ENCODE results near the gene HPX. TPM values are rescaled to one million over a fixed set of nuclear protein-coding genes. Genes with fewer than 3 reads are reported as not detected.

The HPX gene
- total RNA-seq, 1 donor from 2014 or later, result 1.7 TPM

DNA sequence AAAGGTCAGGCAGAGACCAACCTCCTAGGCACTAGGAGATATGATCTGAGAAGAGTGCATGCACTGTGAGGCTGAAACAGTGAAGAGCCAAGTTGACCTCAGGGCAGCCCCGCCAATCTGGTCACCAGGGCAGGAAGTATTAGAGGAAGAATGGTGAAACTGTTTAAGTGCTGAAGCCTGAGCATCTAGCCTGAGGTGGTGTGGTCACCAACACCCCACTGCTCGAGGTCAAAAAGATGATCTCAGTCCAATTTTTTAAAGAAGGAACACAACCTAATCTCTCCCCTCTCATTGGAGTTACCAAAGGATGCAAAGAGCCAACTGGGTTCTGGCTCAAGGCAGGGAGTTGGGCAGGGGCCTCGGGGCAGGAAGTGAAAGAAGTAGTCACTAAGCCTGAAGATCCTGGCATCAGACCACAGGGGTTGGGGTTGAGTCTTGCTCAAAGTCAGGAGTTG, 25.9 kb downstream of the HPX start:
- Mint-ChIP-seq H3K36me3 (ENCODE audit: low read depth, unreplicated experiment) (peaks cover 4% of the 10 kb centered on the region), H3K4me1 (ENCODE audit: low read depth, unreplicated experiment) (peaks cover 4% of the 10 kb centered on the region), H3K4me3 (ENCODE audit: unreplicated experiment) (no peak overlapping the region), H3K27me3 (ENCODE audit: low read depth, unreplicated experiment) (no peaks in the 10 kb centered on the region), H3K9me3 (ENCODE audit: unreplicated experiment) (no peaks in the 10 kb centered on the region), H3K27ac (ENCODE audit: unreplicated experiment) (no peak overlapping the region)
- DNase-seq (ENCODE audit: low read depth), result no peak
- Histone ChIP-seq H3K79me2 (ENCODE audit: insufficient read depth, low read length) (peaks cover 27% of the 10 kb centered on the region), H3K9me3 (ENCODE audit: insufficient read depth, low read depth, low read length) (no peaks in the 10 kb centered on the region), H3K27ac (ENCODE audit: low read depth, low read length) (no peak overlapping the region), H3K4me2 (ENCODE audit: low read length) (no peak overlapping the region), H2AFZ (ENCODE audit: low read depth, low read length) (no peak overlapping the region), H3K27me3 (ENCODE audit: insufficient read depth, low read length) (no peaks in the 10 kb centered on the region), H3K4me3 (ENCODE audit: insufficient read depth, low read depth, low read length) (no peak overlapping the region), H3K4me1 (ENCODE audit: insufficient read depth, low read length) (peaks cover 7% of the 10 kb centered on the region), H3K9ac (ENCODE audit: low read length) (no peak overlapping the region), H4K20me1 (ENCODE audit: insufficient read depth, low read length) (peaks cover 49% of the 10 kb centered on the region), H3K36me3 (ENCODE audit: insufficient read depth, low read length) (no peaks in the 10 kb centered on the region)
- TF ChIP-seq, protein P1, sequence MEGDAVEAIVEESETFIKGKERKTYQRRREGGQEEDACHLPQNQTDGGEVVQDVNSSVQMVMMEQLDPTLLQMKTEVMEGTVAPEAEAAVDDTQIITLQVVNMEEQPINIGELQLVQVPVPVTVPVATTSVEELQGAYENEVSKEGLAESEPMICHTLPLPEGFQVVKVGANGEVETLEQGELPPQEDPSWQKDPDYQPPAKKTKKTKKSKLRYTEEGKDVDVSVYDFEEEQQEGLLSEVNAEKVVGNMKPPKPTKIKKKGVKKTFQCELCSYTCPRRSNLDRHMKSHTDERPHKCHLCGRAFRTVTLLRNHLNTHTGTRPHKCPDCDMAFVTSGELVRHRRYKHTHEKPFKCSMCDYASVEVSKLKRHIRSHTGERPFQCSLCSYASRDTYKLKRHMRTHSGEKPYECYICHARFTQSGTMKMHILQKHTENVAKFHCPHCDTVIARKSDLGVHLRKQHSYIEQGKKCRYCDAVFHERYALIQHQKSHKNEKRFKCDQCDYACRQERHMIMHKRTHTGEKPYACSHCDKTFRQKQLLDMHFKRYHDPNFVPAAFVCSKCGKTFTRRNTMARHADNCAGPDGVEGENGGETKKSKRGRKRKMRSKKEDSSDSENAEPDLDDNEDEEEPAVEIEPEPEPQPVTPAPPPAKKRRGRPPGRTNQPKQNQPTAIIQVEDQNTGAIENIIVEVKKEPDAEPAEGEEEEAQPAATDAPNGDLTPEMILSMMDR (IDR thresholded peaks at IDR 0.05; ENCODE audit: insufficient read depth, low read depth, low read length), result no peak
- FAIRE-seq, result no peak

DNA sequence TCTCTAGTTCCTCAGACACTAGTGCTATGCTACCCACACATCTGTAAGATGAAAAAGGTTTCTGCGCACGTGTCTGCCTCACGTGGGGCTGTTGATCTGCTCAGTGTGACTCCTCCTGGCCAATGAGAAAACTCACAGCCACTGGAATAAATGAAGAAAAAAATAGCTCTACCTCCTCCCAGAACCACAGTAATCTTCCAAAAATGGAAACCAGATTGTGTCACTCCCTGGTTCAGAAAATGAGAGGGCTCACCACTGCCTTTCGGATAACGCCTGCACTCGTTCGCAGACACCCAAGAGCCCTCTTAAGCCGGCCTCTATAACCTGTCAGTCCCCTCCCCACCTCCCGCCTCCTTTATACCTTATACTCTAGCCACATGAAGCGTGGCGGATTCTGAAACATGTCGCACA, 27.0 kb downstream of the HPX start:
- H3K4me3 ChIP-seq (ENCODE audit: insufficient read depth, low read depth, low read length), result no peak overlapping the region

DNA sequence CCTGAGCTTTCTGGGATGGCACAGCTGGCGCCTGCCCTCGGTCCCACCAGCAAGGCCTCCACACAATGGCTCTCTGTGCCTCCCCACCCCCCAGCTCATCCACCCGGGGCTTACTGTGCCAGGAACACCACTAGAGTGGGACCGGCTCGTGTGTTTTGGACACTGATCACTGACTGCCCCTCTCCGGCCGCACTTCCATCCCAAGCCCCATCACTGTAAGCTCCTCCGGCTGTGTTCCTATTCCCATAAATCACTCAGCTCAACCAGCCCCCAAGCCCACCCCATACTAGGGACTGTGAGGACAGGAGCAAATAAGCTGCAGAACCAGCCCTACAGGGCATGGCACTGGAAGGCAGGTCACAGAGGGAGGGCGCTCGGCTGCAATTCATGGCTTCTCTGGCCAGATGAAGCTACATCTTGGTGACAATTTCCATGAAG, 29.2 kb downstream of the HPX start:
- H3K4me1 Mint-ChIP-seq (ENCODE audit: low read depth, unreplicated experiment), result peaks cover 9% of the 10 kb centered on the region
- Histone ChIP-seq H3K36me3 (ENCODE audit: insufficient read depth, low read length) (no peaks in the 10 kb centered on the region), H3K4me1 (ENCODE audit: insufficient read depth, low read length) (no peaks in the 10 kb centered on the region), H3K9me3 (ENCODE audit: insufficient read depth, low read depth, low read length) (no peaks in the 10 kb centered on the region), H3K27me3 (ENCODE audit: insufficient read depth, low read length) (no peaks in the 10 kb centered on the region), H3K4me3 (ENCODE audit: insufficient read depth, low read depth, low read length) (no peak overlapping the region), H3K9ac (ENCODE audit: low read length) (no peak overlapping the region), H3K27ac (ENCODE audit: low read depth, low read length) (no peak overlapping the region), H3K79me2 (ENCODE audit: insufficient read depth, low read length) (peaks cover 23% of the 10 kb centered on the region), H3K4me2 (ENCODE audit: low read length) (no peak overlapping the region), H4K20me1 (ENCODE audit: insufficient read depth, low read length) (peaks cover 43% of the 10 kb centered on the region), H2AFZ (ENCODE audit: low read depth, low read length) (no peak overlapping the region)
- no peak overlapping the region for H3K4me3 Mint-ChIP-seq (ENCODE audit: unreplicated experiment)
- TF ChIP-seq, protein P1 (IDR thresholded peaks at IDR 0.05; ENCODE audit: insufficient read depth, low read depth, low read length), result no peak
- no peak for TF ChIP-seq EZH2 (IDR thresholded peaks at IDR 0.05; ENCODE audit: insufficient read depth, low read length)
- no peaks in the 10 kb centered on the region for H3K9me3 Mint-ChIP-seq (ENCODE audit: unreplicated experiment)
- no peaks in the 10 kb centered on the region for H3K27me3 Mint-ChIP-seq (ENCODE audit: low read depth, unreplicated experiment)
- H3K36me3 Mint-ChIP-seq (ENCODE audit: low read depth, unreplicated experiment), result peaks cover 6% of the 10 kb centered on the region
- DNase-seq (ENCODE audit: low read depth) (no peak), FAIRE-seq (no peak)
- no peak overlapping the region for H3K27ac Mint-ChIP-seq (ENCODE audit: unreplicated experiment)

More for the DNA sequence above, 27.0 kb downstream of the HPX start:
- peaks cover 4% of the 10 kb centered on the region for H3K4me1 Mint-ChIP-seq (ENCODE audit: low read depth, unreplicated experiment)
- Histone ChIP-seq H3K36me3 (ENCODE audit: insufficient read depth, low read length) (no peaks in the 10 kb centered on the region), H3K9me3 (ENCODE audit: insufficient read depth, low read depth, low read length) (no peaks in the 10 kb centered on the region), H3K79me2 (ENCODE audit: insufficient read depth, low read length) (peaks cover 27% of the 10 kb centered on the region), H3K4me1 (ENCODE audit: insufficient read depth, low read length) (peaks cover 2% of the 10 kb centered on the region), H4K20me1 (ENCODE audit: insufficient read depth, low read length) (peaks cover 49% of the 10 kb centered on the region), H3K27me3 (ENCODE audit: insufficient read depth, low read length) (no peaks in the 10 kb centered on the region), H2AFZ (ENCODE audit: low read depth, low read length) (no peak overlapping the region), H3K4me2 (ENCODE audit: low read length) (no peak overlapping the region), H3K9ac (ENCODE audit: low read length) (no peak overlapping the region), H3K27ac (ENCODE audit: low read depth, low read length) (no peak overlapping the region)
- no peaks in the 10 kb centered on the region for H3K9me3 Mint-ChIP-seq (ENCODE audit: unreplicated experiment)
- no peak overlapping the region for H3K4me3 Mint-ChIP-seq (ENCODE audit: unreplicated experiment)
- no peak for FAIRE-seq
- peaks cover 6% of the 10 kb centered on the region for H3K36me3 Mint-ChIP-seq (ENCODE audit: low read depth, unreplicated experiment)
- no peak for DNase-seq (ENCODE audit: low read depth)
- TF ChIP-seq, protein P1 (IDR thresholded peaks at IDR 0.05; ENCODE audit: insufficient read depth, low read depth, low read length), result no peak
- TF ChIP-seq EZH2 (IDR thresholded peaks at IDR 0.05; ENCODE audit: insufficient read depth, low read length), result no peak
- H3K27ac Mint-ChIP-seq (ENCODE audit: unreplicated experiment), result no peak overlapping the region
- no peaks in the 10 kb centered on the region for H3K27me3 Mint-ChIP-seq (ENCODE audit: low read depth, unreplicated experiment)

All from astrocyte (in vitro differentiated cells and primary cell).